CD4-positive, alpha-beta T cell treated with Interleukin-1 beta for 1 hour (primary cell): ENCODE results near the gene RAG1.

Source experiments
- DNase-seq, 2 donors: peaks; one replicate each; pipeline ENCODE4 v3.0.0-alpha.2; 2020 to 2022

The RAG1 gene

GRCh38 chr11:36591433-36591832, 23.6 kb downstream of the RAG1 start:
- DNase-seq, result no peak

DNA sequence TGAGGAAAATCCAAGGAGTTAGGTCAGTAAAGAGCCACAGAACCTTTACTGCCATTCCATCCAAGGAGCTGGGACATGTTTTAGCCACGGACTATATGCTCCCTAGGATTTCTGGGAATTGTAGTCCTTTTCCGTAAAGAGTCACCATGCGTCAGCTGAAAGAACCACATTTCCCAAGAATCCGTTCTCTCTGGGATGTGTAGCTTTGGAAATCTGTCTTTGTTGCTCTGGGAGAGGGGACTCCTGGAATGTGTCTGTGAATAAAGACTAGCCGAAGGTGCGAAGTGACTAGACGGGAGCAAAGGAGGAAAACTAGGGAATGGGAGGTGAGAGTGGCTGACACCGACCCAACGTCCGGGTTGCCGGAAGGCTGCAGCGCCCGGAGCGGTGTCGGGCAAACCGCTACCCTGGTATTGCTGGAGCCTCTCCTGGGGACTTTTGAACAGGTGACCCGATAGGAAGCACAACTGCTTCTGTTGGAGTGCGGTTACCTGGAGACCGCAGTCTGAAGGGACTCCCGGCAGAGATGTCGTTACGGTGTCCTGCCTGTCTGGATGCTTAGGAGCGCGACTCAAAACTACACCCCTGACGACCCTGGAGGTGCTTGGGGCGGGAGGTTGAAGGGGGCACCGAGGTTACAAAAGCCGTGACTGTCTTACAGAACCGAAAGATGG, 26.6 kb downstream of the RAG1 start, which contains the start of gene IFTAP:
IFTAP (plus strand) TSS at position 187 of the 674 bp plus-strand sequence. CDS start 15,602 bp downstream, outside the sequence.
- DNase-seq, result peak; percentile 23 to 29

GRCh38 chr11:36596880-36597279, 29.1 kb downstream of the RAG1 start:
- no peak for DNase-seq

DNA sequence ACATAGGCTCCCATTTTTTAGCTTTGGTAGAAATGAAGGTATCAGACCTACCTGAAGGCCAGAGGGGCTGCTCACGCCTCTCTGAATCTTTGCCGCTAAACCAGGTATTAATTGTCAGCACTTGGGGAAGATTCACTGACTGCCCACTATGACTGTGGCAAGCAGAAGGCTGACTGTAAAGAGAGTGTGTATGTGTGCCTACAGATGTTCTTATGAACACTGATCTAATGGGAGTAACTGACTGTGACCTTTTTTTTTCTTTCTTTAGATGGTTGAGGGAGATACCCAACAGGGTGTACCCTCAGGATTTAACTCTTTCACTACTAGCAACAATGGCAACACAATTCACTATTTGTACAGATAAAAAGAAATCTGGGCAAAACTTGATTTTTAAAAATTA, 30.2 kb downstream of the RAG1 start, which contains the start of gene RAG2:
RAG2 (minus strand) TSS at position 186 of the 400 bp plus-strand sequence. CDS start 4,068 bp downstream, outside the sequence.
- DNase-seq, result no peak

DNA sequence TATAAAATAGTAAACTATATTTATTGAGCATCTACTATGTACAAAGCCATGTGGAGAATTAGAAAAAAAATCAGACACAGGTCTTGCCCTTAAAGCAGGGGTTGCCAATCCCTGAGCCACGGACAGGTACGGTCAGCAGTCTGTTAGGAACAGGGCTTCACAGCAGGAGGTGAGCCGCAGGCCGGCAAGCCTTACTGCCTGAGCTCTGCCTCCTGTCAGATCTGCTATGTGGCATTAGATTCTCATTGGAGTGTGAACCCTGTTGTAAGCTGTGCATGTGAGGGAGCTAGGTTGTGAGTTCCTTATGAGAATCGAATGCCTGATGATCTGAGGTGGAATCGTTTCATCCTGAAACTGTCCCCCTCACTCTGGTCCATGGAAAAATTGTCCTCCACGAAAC, 32.4 kb downstream of the RAG1 start:
- no peak for DNase-seq

DNA sequence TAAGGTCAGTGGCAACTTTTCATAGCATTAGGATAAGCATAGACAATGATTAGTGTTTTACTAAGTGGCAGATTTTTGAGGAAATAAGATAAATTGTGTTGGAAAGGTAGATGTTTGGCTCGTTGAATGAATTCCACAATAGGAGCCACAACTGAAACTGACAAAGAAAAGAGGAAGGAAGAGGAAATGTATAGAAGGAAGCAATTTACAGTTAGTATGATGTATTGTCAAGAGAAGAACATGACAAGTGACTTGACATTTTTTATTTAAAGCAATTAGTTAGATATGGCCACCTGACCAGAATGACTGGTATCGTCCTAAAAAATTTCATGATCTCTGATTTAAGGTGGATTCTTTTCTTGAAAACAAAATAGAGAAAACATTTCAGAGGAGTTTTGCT, 33.3 kb downstream of the RAG1 start:
- no peak for DNase-seq

DNA sequence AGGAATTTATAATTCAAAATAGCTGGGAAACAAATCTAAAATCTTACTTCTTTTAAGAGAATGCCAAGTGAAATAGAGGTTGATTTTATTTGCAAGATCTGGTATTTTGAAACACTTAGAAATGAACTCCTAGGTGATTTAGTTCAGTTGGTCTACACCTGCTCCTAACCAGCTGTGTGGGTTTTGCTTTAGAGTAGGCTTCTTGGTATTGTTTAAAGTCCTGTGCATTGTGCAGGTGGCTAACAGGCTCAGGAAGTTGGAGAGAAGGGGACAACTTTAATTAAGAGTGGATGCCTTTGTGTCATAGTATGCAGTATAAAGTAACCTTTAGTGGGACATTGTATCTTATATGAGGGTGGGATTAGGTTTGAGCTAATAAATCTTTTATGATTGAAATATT, 34.3 kb downstream of the RAG1 start:
- DNase-seq, result no peak

DNA sequence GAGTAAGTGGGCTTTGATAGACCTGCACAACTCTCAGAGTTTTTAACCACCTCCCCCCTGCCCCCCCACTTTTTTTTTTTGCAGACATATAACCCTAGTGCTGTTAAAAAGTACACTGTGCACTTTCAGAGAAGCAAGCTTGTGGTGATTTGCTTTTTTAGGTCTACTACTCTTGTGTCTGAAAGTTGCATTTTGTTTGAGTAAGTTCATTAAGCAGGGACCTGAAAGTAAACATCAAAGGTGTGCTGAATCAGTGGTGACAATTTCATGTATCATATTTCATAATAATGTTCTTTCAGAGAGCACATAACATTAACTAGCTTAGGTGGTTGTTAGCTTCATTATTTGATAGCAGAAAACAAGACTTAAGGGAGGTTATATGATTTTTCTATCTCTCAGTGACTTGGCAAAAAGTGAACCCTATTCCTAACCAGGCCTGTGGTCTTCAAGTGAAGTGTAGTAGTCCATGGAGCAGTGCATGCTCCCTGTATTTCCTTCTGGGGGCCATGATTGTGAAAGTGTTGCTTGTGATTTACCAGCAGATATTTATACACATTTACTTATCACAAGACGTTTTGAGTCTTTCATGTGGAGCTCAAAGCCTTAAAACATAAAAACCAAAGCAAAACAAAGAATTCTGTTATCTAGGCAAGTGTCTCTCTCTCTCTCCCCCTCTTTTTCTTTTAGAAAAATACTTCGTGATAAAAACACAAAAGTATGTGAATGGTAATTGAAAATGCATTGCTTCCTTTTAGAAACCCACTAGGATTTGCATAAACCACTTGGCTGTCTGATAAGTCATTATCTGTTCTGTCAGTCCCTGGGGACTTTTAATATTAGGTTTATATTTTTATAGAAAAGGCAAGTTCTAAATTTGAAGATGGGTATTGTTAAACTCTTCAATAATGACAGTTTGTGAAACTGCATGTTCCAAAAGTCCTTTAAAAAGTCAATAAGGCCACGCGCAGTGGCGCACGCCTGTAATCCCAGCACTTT, 37.7 kb downstream of the RAG1 start:
- no peak for DNase-seq

- no peak for DNase-seq
Measured at GRCh38 chr11:36608491-36609199, 40.8 kb downstream of the RAG1 start.

- no peak for DNase-seq
Measured at GRCh38 chr11:36609383-36609782, 41.6 kb downstream of the RAG1 start.

GRCh38 chr11:36615826-36616225, 48.0 kb downstream of the RAG1 start:
- DNase-seq, result no peak

- DNase-seq, result no peak
Measured at GRCh38 chr11:36617543-36618362, 49.9 kb downstream of the RAG1 start.

GRCh38 chr11:36618363-36619047, 50.7 kb downstream of the RAG1 start:
- DNase-seq, result no peak

- no peak for DNase-seq
Measured at GRCh38 chr11:36619502-36619901, 51.7 kb downstream of the RAG1 start.

GRCh38 chr11:36620246-36620645, 52.4 kb downstream of the RAG1 start:
- no peak for DNase-seq

- peak in 1 of 2 donors; percentile 17 for DNase-seq
Measured at GRCh38 chr11:36622431-36623136, 54.8 kb downstream of the RAG1 start.

- DNase-seq, result no peak
Measured at GRCh38 chr11:36623494-36623893, 55.7 kb downstream of the RAG1 start.

- no peak for DNase-seq
Measured at GRCh38 chr11:36627006-36627405, 59.2 kb downstream of the RAG1 start.

DNA sequence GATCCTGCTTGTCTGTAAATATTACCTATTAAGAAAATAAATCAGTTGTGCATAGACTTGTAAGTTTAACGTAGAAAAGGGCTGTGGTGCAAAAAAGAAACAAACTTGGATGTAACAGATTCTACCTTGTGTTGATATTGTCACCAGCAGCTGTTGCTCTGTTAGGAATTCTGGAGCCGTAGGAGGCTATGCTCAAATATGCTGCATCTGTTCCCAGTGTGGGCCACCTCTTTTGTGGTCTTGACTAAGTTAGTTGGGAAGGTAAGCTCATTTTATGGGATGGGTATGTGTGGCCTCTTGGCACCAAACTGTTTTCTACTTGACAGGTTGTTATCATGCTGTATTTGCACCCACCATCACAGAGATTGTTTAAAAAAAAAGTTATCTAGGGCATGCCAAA, 59.7 kb downstream of the RAG1 start:
- no peak for DNase-seq

DNA sequence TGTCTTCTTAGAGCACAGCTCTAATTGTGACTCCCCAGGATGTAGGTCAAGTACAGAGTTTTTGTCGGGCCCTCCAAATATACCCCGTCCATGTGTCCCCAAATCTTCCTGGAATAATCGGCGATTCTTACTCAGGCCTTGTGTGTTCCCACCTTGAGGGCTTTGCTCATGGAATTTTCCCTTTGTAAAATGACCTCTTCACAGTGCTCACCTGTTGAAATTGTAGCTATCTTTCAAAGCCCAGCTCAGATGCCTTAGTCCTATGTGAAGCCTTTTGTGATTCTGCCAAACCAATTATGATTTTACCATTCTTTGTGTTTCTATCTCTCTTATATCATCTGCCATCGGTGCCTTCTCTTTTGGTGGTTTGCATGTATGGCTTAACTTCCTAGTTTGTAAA, 60.3 kb downstream of the RAG1 start:
- no peak for DNase-seq

DNA sequence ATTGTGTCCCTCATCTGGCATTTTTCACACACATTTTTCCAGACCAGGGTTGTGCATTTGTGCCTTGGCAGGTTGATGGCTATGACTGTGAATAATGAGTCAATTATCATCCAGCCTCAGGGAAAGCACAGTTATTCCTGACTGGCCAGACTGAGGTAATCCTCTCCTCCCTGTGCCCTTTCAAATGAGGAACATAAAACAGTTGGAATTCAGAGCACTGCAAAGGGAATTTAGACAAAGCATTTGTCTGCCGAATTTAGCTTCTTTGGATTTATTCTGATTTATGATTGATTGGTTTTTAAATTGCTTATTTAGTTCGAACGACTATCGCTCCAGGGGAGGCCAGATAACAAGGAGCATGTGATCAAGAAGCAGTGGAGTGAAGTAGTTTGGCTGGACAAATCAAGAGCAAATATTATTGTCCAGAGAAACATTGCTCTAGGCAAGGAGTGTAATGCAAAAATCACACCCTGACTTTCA, 61.0 kb downstream of the RAG1 start:
- DNase-seq, result no peak
